Ovary (tissue), 3 donors: ENCODE results near the gene SNX2.

ENCODE experiments used
- CTCF ChIP-seq, 3 donors: fragments of 450-650 bp in 2 of 3; fragments of 200-600 bp in 1 of 3; IDR thresholded peaks; one replicate each; pipeline versions ENCODE4 v1.5.1 to v1.8.0; 2016 to 2022; ENCODE audit warnings: antibody characterized with exemption in 3 of 3, mild to moderate bottlenecking in 1 of 3
- EP300 ChIP-seq: sonication (generic); formaldehyde crosslinking; IDR thresholded peaks from one replicate; pipeline ENCODE4 v1.6.1; 2017; ENCODE audit warnings: antibody characterized with exemption
- donor health status: DM: no; HTN: no; CAD: no.

GRCh38 chr5:122790354-122791103 lies 15.6 kb downstream of the SNX2 start:
- TF ChIP-seq CTCF (IDR thresholded peaks at IDR 0.05) (no peak), EP300 (no peak)
